ENCODE measurements around the gene LRP4. TPM values are rescaled to one million over a fixed set of nuclear protein-coding genes. Genes with fewer than 3 reads are reported as not detected.

Gene LRP4
- total and polyA plus RNA-seq, 2 of the 8 experiments (the other 6 are each of a cell fraction or from before 2014, with no cell fraction given) = 5.4 to 22.1 TPM

DNA sequence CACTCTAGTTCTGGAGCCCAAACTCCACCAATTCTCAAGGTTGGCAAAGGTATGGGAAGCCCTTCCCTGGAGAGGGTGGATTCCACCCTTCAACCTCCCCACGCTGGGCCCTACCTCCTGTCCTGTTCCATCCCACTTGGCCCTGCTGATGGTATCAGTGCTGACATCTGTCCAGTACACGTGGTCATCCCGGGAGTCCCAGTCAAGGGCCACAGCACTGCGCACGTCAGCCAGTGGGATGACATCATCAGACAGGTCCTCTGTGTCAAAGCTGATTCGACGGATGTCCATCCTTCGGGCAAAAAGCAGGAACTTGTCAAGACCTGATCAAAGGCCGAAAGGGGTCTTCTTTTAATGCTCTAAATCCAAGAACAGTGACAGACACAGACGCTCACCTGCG lies 32.1 kb downstream of the LRP4 start (continued):
- TF ChIP-seq GABPA (IDR thresholded peaks at IDR 0.05; ENCODE audit: borderline replicate concordance, insufficient read depth, low read length) (no peak), RBBP5 (IDR thresholded peaks at IDR 0.05; ENCODE audit: borderline replicate concordance, low read depth, low read length) (no peak)
- TF ChIP-seq, protein P1, sequence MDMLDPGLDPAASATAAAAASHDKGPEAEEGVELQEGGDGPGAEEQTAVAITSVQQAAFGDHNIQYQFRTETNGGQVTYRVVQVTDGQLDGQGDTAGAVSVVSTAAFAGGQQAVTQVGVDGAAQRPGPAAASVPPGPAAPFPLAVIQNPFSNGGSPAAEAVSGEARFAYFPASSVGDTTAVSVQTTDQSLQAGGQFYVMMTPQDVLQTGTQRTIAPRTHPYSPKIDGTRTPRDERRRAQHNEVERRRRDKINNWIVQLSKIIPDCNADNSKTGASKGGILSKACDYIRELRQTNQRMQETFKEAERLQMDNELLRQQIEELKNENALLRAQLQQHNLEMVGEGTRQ (IDR thresholded peaks at IDR 0.05; ENCODE audit: low read length) = no peak
